Raji (cell line): ENCODE data around the gene DNAAF5.

Experiments used
- POLR2A ChIP-seq: IDR thresholded peaks from 2 replicates; pipeline ENCODE4 v1.6.1; 2011; ENCODE audit warnings: low read depth, low read length, control low read depth; ENCODE audit not compliant: insufficient read depth

DNAAF5 gene

DNA sequence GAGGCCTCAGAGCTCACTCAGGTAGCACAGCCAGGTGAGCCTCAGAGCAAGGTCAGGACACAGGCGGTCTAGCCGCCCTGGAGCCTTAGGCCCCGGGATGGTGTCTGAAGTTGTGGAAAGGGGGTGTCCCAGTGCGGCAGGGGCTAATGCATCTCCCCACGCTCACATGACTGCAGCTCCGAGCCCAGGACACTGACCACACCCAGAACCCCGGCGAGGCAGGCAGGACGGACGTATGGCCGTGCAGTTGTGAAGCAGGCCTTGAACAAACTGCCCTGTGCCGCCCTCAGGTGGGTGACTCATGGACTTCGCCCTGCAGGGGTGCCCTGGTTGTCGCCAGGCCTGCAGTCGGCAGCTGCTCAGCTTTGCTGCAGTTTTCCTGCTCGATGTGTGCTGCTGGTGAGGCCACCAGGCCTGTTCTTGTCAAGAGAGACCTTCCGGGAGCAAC lies 5.6 kb downstream of the DNAAF5 start:
- TF ChIP-seq POLR2A: no peak

DNA sequence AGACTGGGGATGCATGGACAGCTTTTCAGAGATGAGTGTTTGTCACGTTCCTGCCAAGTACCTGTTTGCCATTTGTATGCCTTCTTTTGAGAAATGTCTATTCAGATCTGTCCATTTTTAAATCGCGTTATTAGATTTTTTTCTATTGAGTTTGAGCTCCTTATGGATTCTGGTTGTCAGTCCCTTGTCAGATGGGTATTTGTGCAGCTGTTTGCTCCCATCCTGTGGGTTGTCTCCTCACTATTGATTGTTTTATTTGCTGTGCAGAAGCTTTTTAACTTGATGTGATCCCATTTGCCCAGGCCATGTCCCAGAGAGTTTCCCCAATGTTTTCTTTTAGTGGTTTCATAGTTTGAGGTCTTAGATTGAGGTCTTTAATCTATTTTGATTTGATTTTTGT lies 6.1 kb downstream of the DNAAF5 start:
- no peak for TF ChIP-seq POLR2A

DNA sequence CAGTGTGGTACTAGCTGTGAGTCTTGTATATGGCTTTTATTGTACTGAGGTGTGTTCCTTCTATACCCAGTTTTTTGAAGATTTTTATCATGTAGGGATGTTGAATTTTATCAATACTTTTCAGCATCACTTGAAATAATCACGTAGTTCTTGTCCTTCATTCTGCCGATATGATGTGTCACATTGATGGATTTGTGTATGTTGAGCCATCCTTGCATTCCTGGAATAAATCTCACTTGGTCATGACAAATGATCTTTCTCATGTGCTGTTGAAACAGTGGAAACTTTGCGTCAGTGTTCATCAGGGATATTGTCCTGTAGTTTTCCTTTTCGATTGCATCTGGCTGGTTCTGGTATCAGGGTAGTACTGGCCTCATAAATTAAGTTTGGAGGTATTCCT lies 7.7 kb downstream of the DNAAF5 start:
- TF ChIP-seq POLR2A: no peak

DNA sequence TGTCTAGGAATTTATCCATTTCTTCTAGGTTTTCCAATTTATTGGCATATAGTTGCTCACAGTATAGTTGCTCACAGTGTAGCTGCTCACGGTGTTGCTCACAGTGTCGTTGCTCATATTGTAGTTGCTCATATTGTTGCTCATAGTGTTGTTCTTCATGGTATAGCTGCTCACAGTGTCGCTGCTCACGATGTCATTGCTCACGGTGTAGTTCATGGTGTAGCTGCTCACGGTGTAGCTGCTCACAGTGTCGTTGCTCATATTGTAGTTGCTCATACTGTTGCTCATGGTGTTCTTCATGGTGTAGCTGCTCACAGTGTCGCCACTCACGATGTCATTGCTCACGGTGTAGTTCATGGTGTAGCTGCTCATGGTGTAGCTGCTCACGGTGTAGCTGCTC lies 8.3 kb downstream of the DNAAF5 start:
- TF ChIP-seq POLR2A: no peak

DNA sequence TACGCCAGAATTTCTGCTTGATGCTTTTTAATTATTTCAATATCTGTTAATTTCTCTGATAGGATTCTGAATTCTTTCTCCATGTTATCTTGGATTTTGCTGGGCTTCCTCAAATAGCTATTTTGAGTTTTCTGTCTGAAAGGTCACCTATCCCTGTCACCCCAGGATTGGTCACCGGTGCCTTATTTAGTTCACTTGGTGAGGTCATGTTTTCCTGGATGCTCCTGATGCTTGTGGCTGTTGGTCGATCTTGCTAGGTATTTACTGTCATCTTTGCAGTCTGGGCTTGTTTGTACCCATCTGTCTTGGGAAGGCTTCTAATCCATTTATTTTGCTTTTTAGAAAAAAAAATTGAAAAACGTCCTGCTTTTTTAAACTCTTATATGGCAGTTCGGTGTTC lies 11.7 kb downstream of the DNAAF5 start:
- no peak for TF ChIP-seq POLR2A

DNA sequence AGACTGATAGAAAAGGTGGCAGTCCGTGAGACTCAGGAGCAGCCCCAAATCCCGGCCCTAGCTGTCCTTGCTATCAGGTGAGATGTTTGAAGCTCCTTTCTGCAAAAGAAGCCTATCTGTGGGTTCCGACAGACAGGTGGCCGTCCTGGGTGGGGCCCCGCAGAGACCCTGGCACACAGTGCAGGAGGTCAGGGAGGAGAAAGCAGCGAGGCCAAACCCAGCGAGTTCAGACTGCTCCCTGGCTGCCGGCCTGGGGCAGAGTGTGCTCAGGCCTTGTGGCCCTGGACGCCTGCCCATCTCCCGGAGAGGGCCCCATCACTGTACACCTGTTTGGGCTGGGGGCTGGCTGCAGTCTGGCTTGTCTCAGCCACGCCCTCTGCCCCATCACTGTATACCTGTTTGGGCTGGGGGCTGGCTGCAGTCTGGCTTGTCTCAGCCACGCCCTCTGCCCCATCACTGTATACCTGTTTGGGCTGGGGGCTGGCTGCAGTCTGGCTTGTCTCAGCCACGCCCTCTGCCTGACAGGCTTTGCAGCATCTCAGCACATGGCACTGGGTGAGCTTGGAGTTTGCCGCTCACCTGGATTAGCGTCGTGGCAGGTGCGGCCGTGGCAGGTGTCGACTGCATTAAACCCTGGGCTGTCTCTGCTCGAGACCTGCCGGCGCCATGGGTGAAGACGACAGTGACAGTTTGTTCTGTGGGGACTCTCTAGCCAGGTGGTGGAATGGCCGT lies 12.4 kb downstream of the DNAAF5 start:
- TF ChIP-seq POLR2A: no peak

DNA sequence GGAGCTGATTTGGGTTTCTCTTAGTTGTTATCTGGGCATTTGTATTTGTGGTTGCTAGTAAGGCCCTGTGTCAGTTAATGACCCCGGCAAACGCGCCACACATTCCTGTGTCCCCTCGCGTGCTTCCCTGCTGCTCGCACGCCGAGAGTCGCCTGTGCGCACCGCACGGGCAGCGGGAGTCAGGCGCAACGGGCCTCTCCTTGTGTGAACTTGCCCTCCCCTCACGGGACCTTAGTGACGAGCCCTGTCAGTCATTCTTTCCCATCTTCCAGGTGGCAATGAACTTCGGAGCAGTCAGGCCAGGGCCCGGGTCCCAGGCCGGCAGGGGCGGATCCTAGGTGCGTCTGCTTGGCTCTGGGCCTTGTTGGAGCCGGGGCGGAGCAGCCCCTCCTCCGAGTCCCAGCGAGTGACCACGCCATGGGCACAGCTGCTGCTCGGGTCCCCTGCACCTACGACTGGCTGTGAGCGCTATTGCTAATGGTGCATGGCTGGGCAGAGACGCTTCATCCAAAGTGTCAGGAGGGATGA lies 13.0 kb downstream of the DNAAF5 start:
- no peak for TF ChIP-seq POLR2A

DNA sequence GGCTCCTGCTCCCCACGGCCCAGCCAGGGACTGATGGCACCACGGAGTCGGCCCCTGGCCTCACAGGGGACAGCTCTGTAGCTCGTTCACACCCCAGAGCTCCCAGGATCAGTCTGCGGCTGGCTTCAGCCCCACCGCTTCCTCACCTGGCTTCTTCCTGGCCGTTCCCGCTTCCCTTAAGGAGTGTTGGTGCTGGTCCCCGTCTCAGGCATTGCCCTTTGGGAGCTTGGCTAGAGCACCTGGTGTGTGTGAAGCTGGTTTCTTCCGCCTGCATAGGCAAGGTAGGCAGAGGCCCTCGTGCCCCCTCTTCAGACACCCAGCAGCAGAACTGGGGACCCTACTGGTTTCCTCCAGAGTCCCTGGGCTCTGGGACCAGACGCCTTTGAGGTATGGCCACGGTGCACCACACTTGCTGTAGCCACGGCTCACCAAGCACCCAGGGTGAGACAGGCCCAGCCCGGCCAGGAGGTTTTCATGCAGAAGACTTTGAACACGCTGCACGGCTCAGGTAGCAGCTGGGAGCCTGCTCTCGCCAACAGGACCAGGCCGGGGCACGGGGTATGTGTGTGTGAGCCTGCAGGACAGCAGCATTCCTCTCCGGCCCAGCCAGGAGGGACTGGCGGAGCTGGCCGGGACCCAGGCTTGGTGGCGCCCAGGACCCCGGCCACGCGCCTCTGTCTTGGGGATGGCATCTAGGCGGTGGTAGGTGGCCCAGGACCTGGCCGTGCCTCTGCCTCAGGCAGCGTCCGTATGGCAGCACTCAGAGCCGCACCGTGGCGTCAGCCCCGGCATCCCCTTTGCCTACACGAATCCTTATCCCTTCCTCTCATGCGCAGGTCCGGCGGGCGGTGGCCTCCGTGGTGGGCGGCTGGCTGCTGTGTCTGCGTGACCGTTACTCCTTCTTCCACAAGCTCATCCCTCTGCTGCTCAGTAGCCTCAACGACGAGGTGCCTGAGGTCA lies 13.8 kb downstream of the DNAAF5 start:
- no peak for TF ChIP-seq POLR2A

DNA sequence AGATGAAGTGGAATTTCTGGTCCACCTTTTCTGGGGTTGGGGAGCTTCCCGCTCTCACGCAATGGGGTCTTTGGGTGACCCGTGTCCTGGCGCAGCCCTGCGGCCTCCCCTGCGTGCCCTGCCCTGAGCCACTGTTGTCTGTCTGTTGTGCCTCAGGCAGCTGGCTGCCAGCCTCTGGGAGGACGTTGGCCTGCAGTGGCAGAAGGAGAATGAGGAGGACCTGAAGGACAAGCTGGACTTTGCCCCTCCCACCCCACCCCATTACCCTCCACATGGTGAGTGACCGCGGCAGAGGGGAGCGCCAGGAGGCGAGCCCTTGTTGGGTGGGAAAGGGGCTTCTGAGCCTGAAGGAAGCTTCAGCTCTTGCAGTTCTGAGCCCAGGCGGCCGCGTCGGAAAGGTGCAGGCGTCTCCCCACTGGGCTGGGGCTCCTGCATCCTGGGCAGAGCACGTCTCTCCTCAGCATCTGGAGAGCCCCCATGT lies 14.7 kb downstream of the DNAAF5 start:
- TF ChIP-seq POLR2A: no peak

DNA sequence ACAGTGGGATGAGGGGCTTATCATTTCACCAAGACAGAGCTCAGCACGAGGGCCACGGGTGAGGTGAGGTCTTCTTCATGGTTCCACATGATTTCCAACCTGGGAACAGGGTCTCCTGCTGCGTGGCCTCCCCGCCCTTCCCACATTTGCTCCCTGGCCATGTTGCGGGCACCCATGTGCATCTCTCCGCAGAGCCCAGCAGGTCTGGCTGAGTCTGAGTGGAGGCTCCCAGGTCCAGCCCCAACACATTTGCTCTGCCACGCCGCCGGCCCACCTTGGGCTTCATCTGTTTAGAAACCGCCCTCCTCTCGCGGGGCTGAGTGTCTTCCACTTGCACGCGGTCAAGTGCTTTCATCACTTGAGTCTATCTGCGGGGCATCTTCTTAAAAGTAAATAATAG lies 15.4 kb downstream of the DNAAF5 start:
- no peak for TF ChIP-seq POLR2A

DNA sequence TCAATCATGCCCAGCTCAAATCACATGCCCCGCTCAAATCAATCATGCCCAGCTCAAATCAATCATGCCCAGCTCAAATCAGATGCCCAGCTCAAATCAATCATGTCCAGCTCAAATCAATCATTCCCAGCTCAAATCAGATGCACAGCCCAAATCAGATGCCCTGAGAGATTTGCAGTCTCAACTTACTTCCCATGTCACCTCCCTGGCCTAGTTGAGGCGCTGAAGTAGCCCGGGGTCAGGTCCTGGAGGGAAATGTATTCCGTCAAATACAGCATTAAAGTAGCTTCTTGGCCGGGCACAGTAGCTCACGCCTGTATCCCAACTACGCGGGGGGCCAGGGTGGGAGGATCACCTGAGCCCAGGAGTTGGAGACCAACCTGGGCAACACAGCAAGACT lies 16.3 kb downstream of the DNAAF5 start:
- TF ChIP-seq POLR2A: no peak

DNA sequence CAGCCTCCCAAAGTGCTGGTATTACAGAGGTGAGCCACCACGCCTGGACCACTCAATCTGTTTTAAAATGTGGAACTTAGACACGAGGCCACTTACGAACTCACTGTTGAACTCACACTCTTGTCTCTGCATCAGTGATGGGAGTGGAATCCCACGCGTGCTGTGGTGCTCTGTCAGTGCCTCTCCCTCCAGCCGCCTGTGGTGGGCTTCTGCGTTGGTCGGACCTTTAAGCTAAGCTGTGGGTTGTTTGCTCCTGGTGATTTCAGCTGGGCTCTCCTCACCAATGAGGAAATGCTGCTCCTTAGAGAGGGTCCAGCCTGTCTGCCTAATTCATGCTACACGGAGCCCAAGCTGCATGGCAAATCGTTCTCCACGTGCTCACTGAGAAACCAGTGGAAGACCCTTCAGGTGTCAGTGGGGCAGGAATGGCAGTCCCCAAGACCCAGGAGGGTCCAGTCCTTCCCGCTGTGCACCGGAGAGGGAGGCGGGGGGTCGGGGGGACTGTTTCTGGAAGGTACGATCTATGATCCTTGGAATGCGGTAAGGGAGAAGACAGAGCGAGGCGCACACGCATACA lies 18.4 kb downstream of the DNAAF5 start:
- no peak for TF ChIP-seq POLR2A

DNA sequence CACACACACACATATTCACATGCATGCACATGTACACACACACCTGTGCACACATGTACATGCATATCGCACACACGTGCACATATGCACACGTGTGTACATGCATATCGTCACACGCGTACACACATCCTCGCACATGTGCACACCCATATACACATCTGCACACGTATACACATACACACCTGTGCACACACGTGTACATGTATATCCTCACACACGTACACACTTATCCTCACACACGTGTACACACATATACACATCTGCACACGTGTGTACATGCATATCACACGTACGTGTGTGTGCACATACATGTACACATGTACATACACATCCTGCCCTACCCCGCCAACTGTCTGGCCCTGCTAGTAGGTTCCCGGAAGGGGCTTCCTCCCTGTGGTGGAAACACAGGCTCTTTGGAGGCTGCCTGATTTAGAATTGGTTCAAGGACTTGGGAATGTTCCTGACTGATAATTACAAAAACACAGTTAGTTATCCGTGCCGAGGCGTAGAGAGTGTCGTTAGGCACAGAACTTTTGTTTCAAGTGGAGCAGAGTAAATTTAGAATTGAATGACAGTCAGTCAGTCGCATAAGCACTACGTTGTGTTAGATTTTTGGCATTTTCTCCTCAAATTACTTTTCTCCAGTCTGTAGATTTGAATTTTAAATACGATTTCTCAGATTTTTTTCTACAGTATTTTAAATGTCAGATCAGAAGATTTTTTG lies 19.1 kb downstream of the DNAAF5 start:
- TF ChIP-seq POLR2A: no peak

DNA sequence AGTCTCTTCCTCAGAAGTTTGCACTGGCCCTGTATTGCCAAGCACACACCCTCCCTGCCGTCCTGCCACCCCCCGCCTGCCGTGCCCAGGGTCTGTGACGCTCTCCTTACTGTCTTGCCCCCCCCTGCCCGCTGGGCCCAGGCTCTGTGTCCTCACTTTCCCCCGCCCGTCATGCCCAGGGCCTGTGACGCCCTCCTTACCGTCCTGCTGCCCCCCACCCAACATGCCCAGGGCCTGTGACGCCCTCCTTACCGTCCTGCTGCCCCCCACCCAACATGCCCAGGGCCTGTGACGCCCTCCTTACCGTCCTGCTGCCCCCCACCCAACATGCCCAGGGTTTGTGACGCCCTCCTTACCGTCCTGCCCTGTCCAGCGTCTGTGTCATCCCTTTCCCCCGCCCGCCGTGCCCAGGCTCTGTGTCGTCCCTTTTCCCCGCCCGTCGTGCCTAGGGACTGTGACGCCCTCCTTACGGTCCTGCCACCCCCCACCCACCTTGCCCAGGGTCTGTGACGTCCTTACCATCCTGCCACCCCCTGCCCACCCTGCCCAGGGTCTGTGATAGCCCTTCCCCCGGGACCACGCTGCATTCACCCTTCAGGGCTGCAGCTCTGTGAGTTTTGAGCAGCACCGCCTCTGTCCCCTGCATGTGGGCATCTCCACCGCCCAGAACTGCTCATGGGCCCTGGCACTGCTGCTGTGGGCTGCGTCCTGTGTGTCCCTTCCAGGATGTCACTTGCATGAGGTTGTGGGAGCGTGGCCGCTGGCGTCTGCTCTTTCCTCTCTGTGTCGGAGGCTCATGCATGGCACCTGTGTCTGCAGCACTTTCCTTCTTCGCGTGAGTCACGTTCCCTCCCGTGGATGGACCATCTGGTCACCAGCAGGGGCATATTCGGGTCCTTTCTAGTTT lies 19.9 kb downstream of the DNAAF5 start:
- TF ChIP-seq POLR2A: no peak
